B cell (primary cell): Measurements from ENCODE around the gene GHRL. TPM values are rescaled to one million over a fixed set of nuclear protein-coding genes. Genes with fewer than 3 reads are reported as not detected.

Experiments used
- ATAC-seq: fragments of 200-7000 bp; cut with Tn5 transposase; one replicate; pipeline ENCODE4 v1.10.0; 2021; ENCODE audit warnings: low read depth, mild to moderate bottlenecking, moderate number of reproducible peaks, moderate library complexity
- CTCF ChIA-PET: fragments of 350-600 bp; sonication (Branson Sonifier 250); formaldehyde crosslinking; loops from one replicate; lab custom pipeline; 2021; ENCODE audit warnings: antibody characterized with exemption, inconsistent platforms; lab: Charles Lee
- POLR2A ChIA-PET: fragments of 350-600 bp; sonication (Branson Sonifier 250); formaldehyde crosslinking; loops from one replicate; lab custom pipeline; 2021; ENCODE audit warnings: antibody characterized with exemption; lab: Charles Lee
- DNase-seq: peaks from one replicate; pipeline ENCODE4 v3.0.0; 2013
- H2AFZ ChIP-seq: 2 replicates; pipeline ENCODE4 v1.6.1; 2012; ENCODE audit warnings: mild to moderate bottlenecking, low read depth, low read length; ENCODE audit not compliant: insufficient read depth, poor library complexity, severe bottlenecking
- H3K27ac ChIP-seq, 2 donors: 1 replicate in 1 of 2; 2 replicates in 1 of 2; pipeline ENCODE4 v1.5.1; 2012 to 2013; ENCODE audit warnings: low read length in 2 of 2, mild to moderate bottlenecking in 2 of 2, moderate library complexity in 1 of 2
- H3K27me3 ChIP-seq, 4 experiments: fragments of 200-600 bp in 1 of 4; sonication (generic) in 1 of 4; replicated peaks in 1 of 4; 1 replicate in 2 of 4; 2 replicates in 2 of 4; pipeline versions ENCODE4 v1.6.1 to v1.7.0; 2013 to 2016; ENCODE audit warnings: low read length in 3 of 4, mild to moderate bottlenecking in 2 of 4, mixed read lengths in 1 of 4, moderate library complexity in 1 of 4; ENCODE audit not compliant: insufficient read depth in 4 of 4, control insufficient read depth in 3 of 4; ENCODE audit errors: control extremely low read depth in 1 of 4
- H3K36me3 ChIP-seq, 2 experiments: replicated peaks in 1 of 2; 1 replicate in 1 of 2; 2 replicates in 1 of 2; pipeline versions ENCODE4 v1.6.1 to v1.7.1; 2013; ENCODE audit warnings: low read length in 1 of 2; ENCODE audit not compliant: insufficient read depth in 2 of 2, control insufficient read depth in 1 of 2; ENCODE audit errors: control extremely low read depth in 1 of 2, extremely low read depth in 1 of 2
- H3K4me1 ChIP-seq, 2 donors: fragments of 200-600 bp in 1 of 2; sonication (generic) in 1 of 2; 1 replicate in 1 of 2; 2 replicates in 1 of 2; pipeline versions ENCODE4 v1.5.1 to v1.6.1; 2013 to 2017; ENCODE audit warnings: low read length in 2 of 2; ENCODE audit not compliant: control insufficient read depth in 2 of 2, insufficient read depth in 2 of 2
- H3K4me2 ChIP-seq: replicated peaks from 2 replicates; pipeline ENCODE3; 2012; ENCODE audit warnings: mild to moderate bottlenecking, low read depth, low read length; ENCODE audit not compliant: poor library complexity, severe bottlenecking
- H3K4me3 ChIP-seq, 5 experiments: fragments of 200-600 bp in 1 of 5; sonication (generic) in 1 of 5; 1 replicate in 3 of 5; 2 replicates in 2 of 5; pipeline versions ENCODE4 v1.5.1 to v1.7.0; 2011 to 2016; ENCODE audit warnings: low read length in 4 of 5, mild to moderate bottlenecking in 4 of 5, low read depth in 2 of 5, control low read depth in 1 of 5, moderate library complexity in 1 of 5; ENCODE audit not compliant: insufficient read depth in 1 of 5; ENCODE audit errors: control extremely low read depth in 1 of 5, extremely low read depth in 1 of 5
- H3K79me2 ChIP-seq: fragments of 200-600 bp; sonication (generic); one replicate; pipeline ENCODE4 v1.6.0; 2016; ENCODE audit warnings: low read length; ENCODE audit not compliant: control insufficient read depth, insufficient read depth
- H3K9ac ChIP-seq: fragments of 200-600 bp; sonication (generic); 2 replicates; pipeline ENCODE4 v1.6.1; 2017; ENCODE audit warnings: mild to moderate bottlenecking, low read length, moderate library complexity
- H3K9me3 ChIP-seq, 3 donors: one replicate each; pipeline versions ENCODE4 v1.6.1 to v1.7.1; 2013; ENCODE audit warnings: low read length in 2 of 3; ENCODE audit not compliant: control insufficient read depth in 2 of 3, insufficient read depth in 1 of 3; ENCODE audit errors: control extremely low read depth in 1 of 3
- H4K20me1 ChIP-seq: 2 replicates; pipeline ENCODE4 v1.6.0; 2012; ENCODE audit warnings: mild to moderate bottlenecking, low read length; ENCODE audit not compliant: insufficient read depth, control insufficient read depth, poor library complexity, severe bottlenecking
- H3K27ac Mint-ChIP-seq: one replicate; pipeline ENCODE4 v1.8.0; 2021; ENCODE audit warnings: mixed read lengths
- H3K27me3 Mint-ChIP-seq: one replicate; pipeline ENCODE4 v1.8.0; 2021; ENCODE audit warnings: mixed read lengths
- H3K4me1 Mint-ChIP-seq: one replicate; pipeline ENCODE4 v1.8.0; 2021; ENCODE audit warnings: mixed read lengths
- H3K4me3 Mint-ChIP-seq: one replicate; pipeline ENCODE4 v1.8.0; 2021; ENCODE audit warnings: mixed read lengths
- H3K9me3 Mint-ChIP-seq: one replicate; pipeline ENCODE4 v1.8.0; 2022; ENCODE audit warnings: mixed read lengths; ENCODE audit not compliant: insufficient read depth
- CTCF ChIP-seq: fragments of 200-600 bp; IDR thresholded peaks from one replicate; pipeline ENCODE4 v1.8.0; 2022; ENCODE audit warnings: antibody characterized with exemption, mild to moderate bottlenecking
- EZH2 ChIP-seq: IDR thresholded peaks from 2 replicates; pipeline ENCODE4 v1.6.1; 2012; ENCODE audit warnings: borderline replicate concordance, low read depth, mild to moderate bottlenecking, moderate library complexity, low read length; ENCODE audit not compliant: insufficient read depth, poor library complexity, severe bottlenecking
- WGBS: methylation state at CpG from one replicate; pipeline ENCODE4 v1.1.5; 2013; ENCODE audit warnings: missing lambda C conversion rate; ENCODE audit not compliant: insufficient coverage; 5-methylcytosine and 5-hydroxymethylcytosine counted together
- intact Hi-C: fragments of 100-400 bp; cut with micrococcal nuclease; formaldehyde crosslinking; loops from one replicate; pipeline ENCODE4 v1.10.0; 2022
- polyA plus RNA-seq: library from polyadenylated mRNA; depleted of rRNA; stranded (reverse); fragments of >200 nt; gene quantifications from 2 replicates; pipeline ENCODE4 v1.2.3, GENCODE V29; 2012
- total RNA-seq, 2 donors: library from RNA; stranded (reverse); fragments of 120-200 nt in 1 of 2; gene quantifications; 1 replicate in 1 of 2; 2 replicates in 1 of 2; pipeline versions ENCODE4 v1.2.3 to v1.2.4, GENCODE V29; 2013 to 2022

Gene GHRL
- total and polyA plus RNA-seq, 2 donors (not counting 1 experiment from before 2014, with no cell fraction given) = 2.8 to 3.0 TPM

GRCh38 chr3:10327592-10327991 is 34.8 kb upstream of the GHRL start:
- no peak overlapping the region for H3K27ac Mint-ChIP-seq
- H4K20me1 ChIP-seq = no peaks in the 10 kb centered on the region
- TF ChIP-seq CTCF (no peak), EZH2 (no peak)
- no peaks in the 10 kb centered on the region for H3K36me3 ChIP-seq
- no peaks in the 10 kb centered on the region for H3K79me2 ChIP-seq
- no peak overlapping the region for H3K4me3 ChIP-seq
- no peak overlapping the region for H2AFZ ChIP-seq
- ChIA-PET POLR2A (no interaction called here), CTCF (no interaction called here)
- no peaks in the 10 kb centered on the region for H3K9me3 ChIP-seq
- no peak overlapping the region for H3K27ac ChIP-seq
- H3K4me2 ChIP-seq = no peak overlapping the region
- ATAC-seq (no peak), DNase-seq (no peak)
- intact Hi-C loops = no loop called here
- peaks cover 3 to 4% of the 10 kb centered on the region in 2 donors for H3K4me1 ChIP-seq
- H3K4me1 Mint-ChIP-seq = peaks cover 9% of the 10 kb centered on the region
- H3K9me3 Mint-ChIP-seq = no peaks in the 10 kb centered on the region
- WGBS = 74% methylated on average over 7 of the region's 10 CpGs
- H3K4me3 Mint-ChIP-seq = no peak overlapping the region
- no peak overlapping the region for H3K9ac ChIP-seq
- H3K27me3 Mint-ChIP-seq = peaks cover 25% of the 10 kb centered on the region
- peaks cover 0 to 4% (median 3%) of the 10 kb centered on the region in 4 experiments for H3K27me3 ChIP-seq

- no peak for ATAC-seq
- peak; percentile 56 for TF ChIP-seq CTCF
- no peak for TF ChIP-seq EZH2
- peak; percentile 55 for DNase-seq
- no CpG with 5 or more reads among the region's 1 CpG for WGBS
- H3K9me3 ChIP-seq = no peaks in the 10 kb centered on the region
- H3K4me1 ChIP-seq = peaks cover 11 to 21% of the 10 kb centered on the region in 2 donors
- H3K27me3 ChIP-seq = peaks cover 0 to 2% (median 0%) of the 10 kb centered on the region in 4 experiments
- H3K9me3 Mint-ChIP-seq = no peaks in the 10 kb centered on the region
- H3K27ac Mint-ChIP-seq = peak overlapping the region; percentile 70
- ChIA-PET CTCF (interaction anchor here (0.6 to 3.0 kb wide), 10 partner anchors 18 to 1382 kb away, joined by 3 to 15 read pairs (median 3); partner anchors contain the start of gene CRELD1), POLR2A (no interaction called here)
- H3K27me3 Mint-ChIP-seq = peaks cover 8% of the 10 kb centered on the region
- H4K20me1 ChIP-seq = peaks cover 5% of the 10 kb centered on the region
- peaks cover 0 to 12% of the 10 kb centered on the region in 2 experiments for H3K36me3 ChIP-seq
- H3K27ac ChIP-seq = no peak overlapping the region
- peak overlapping the region; percentile 26 for H3K4me3 Mint-ChIP-seq
- intact Hi-C loops = loop anchor here (5.0 kb wide), 1 partner anchor 480 kb away; the partner anchor contains the start of gene RPUSD3
- H3K9ac ChIP-seq = no peak overlapping the region
- peaks cover 26% of the 10 kb centered on the region for H3K4me1 Mint-ChIP-seq
- H3K4me2 ChIP-seq = no peak overlapping the region
- H3K79me2 ChIP-seq = peaks cover 22% of the 10 kb centered on the region
- peak overlapping the region; percentile 9 for H2AFZ ChIP-seq
- no peak overlapping the region for H3K4me3 ChIP-seq
These were observed 29.6 kb upstream of the GHRL start for GRCh38 chr3:10322352-10322710.
